SK-N-SH (cell line): ENCODE data around the gene DACT2. TPM values are rescaled to one million over a fixed set of nuclear protein-coding genes. Genes with fewer than 3 reads are reported as not detected.

ENCODE experiments used
- CTCF ChIA-PET: fragments of 300-600, 350-600 bp; formaldehyde crosslinking; extraction: SDS; loops from one replicate; lab custom pipeline; 2021; lab: Yijun Ruan, JAX
- POLR2A ChIA-PET: fragments of 350-600 bp; sonication (Branson Sonifier 250); formaldehyde crosslinking; extraction: SDS; loops from one replicate; lab custom pipeline; 2020; ENCODE audit warnings: antibody characterized with exemption, inconsistent platforms; lab: Yijun Ruan, JAX
- DNase-seq: peaks from one replicate; pipeline ENCODE4 v3.0.0; 2012
- H2AFZ ChIP-seq: fragments of 200-600 bp; sonication (generic); 2 replicates; pipeline ENCODE4 v1.8.1; 2016; ENCODE audit warnings: antibody characterized with exemption, mild to moderate bottlenecking, low read depth
- H3F3A ChIP-seq: fragments of 200-600 bp; sonication (generic); replicated peaks from 2 replicates; pipeline ENCODE3; 2016; ENCODE audit warnings: antibody characterized with exemption, mild to moderate bottlenecking; ENCODE audit not compliant: insufficient read depth
- H3K27ac ChIP-seq, 2 experiments: fragments of 200-500 bp in 1 of 2; fragments of 200-600 bp in 1 of 2; sonication (Bioruptor generic) in 1 of 2; sonication (generic), shearing (Covaris generic) in 1 of 2; 2 replicates each; pipeline versions ENCODE4 v1.5.1 to v1.6.1; 2014 to 2016; ENCODE audit warnings: low read depth in 2 of 2, inconsistent platforms in 1 of 2, low read length in 1 of 2, mild to moderate bottlenecking in 1 of 2, mixed read lengths in 1 of 2
- H3K27me3 ChIP-seq: fragments of 200-600 bp; sonication (generic), shearing (Covaris generic); 2 replicates; pipeline ENCODE4 v1.6.1; 2016; ENCODE audit warnings: mixed run types; ENCODE audit not compliant: insufficient read depth
- H3K36me3 ChIP-seq, 2 experiments: fragments of 200-500 bp in 1 of 2; fragments of 200-600 bp in 1 of 2; sonication (Bioruptor generic) in 1 of 2; sonication (generic) in 1 of 2; replicated peaks in 1 of 2; 2 replicates each; pipeline versions ENCODE3 to v1.5.1; 2014 to 2016; ENCODE audit warnings: low read length in 1 of 2, mild to moderate bottlenecking in 1 of 2; ENCODE audit not compliant: insufficient read depth in 2 of 2, control insufficient read depth in 1 of 2
- H3K4me1 ChIP-seq, 2 experiments: fragments of 200-500 bp in 1 of 2; fragments of 200-600 bp in 1 of 2; sonication (Bioruptor generic) in 1 of 2; sonication (generic), shearing (Covaris generic) in 1 of 2; 2 replicates each; pipeline versions ENCODE4 v1.5.1 to v1.6.1; 2014 to 2016; ENCODE audit warnings: low read depth in 1 of 2, low read length in 1 of 2, mixed run types in 1 of 2; ENCODE audit not compliant: insufficient read depth in 2 of 2, control insufficient read depth in 1 of 2
- H3K4me2 ChIP-seq: fragments of 200-600 bp; sonication (generic), shearing (Covaris generic); 2 replicates; pipeline ENCODE4 v1.6.1; 2017; ENCODE audit warnings: mixed run types
- H3K4me3 ChIP-seq, 2 experiments: fragments of 200-500 bp in 1 of 2; fragments of 200-600 bp in 1 of 2; sonication (Bioruptor generic) in 1 of 2; sonication (generic), shearing (Covaris generic) in 1 of 2; 2 replicates each; pipeline versions ENCODE4 v1.5.1 to v1.8.1; 2014 to 2016; ENCODE audit warnings: low read depth in 2 of 2, inconsistent platforms in 1 of 2, low read length in 1 of 2, mild to moderate bottlenecking in 1 of 2, mixed read lengths in 1 of 2, moderate library complexity in 1 of 2
- H3K79me2 ChIP-seq: fragments of 200-600 bp; sonication (generic); 2 replicates; pipeline ENCODE4 v1.8.1; 2017; ENCODE audit warnings: mild to moderate bottlenecking; ENCODE audit not compliant: insufficient read depth
- H3K9ac ChIP-seq: fragments of 200-600 bp; sonication (generic); 2 replicates; pipeline ENCODE4 v1.6.1; 2017; ENCODE audit warnings: mixed run types
- H3K9me2 ChIP-seq: fragments of 200-600 bp; sonication (generic); 2 replicates; pipeline ENCODE4 v1.6.1; 2017; ENCODE audit warnings: mixed run types
- H3K9me3 ChIP-seq: fragments of 200-600 bp; sonication (generic); 2 replicates; pipeline ENCODE4 v1.6.1; 2017; ENCODE audit warnings: mixed run types, mild to moderate bottlenecking, moderate library complexity
- H4K20me1 ChIP-seq: fragments of 200-600 bp; sonication (generic); 2 replicates; pipeline ENCODE4 v1.6.1; 2017; ENCODE audit warnings: mild to moderate bottlenecking, mixed run types; ENCODE audit not compliant: insufficient read depth
- CHD2 ChIP-seq: fragments of 150-350 bp; IDR thresholded peaks from 2 replicates; pipeline ENCODE4 v1.6.1; 2018; ENCODE audit warnings: low read length; ENCODE audit not compliant: partially characterized antibody
- ELF1 ChIP-seq: IDR thresholded peaks from 2 replicates; pipeline ENCODE4 v1.4.0; 2012
- EZH2phosphoT487 ChIP-seq: fragments of 200-600 bp; sonication (generic); IDR thresholded peaks from 2 replicates; pipeline ENCODE4 v1.6.1; 2017; ENCODE audit warnings: low read depth, mixed run types, mild to moderate bottlenecking, antibody characterized with exemption, moderate library complexity, borderline replicate concordance
- FOXJ3 ChIP-seq: sonication (generic); formaldehyde crosslinking; IDR thresholded peaks from 2 replicates; pipeline ENCODE4 v1.5.1; 2020; ENCODE audit warnings: mild to moderate bottlenecking, missing genetic modification reagents
- GABPA ChIP-seq: IDR thresholded peaks from 2 replicates; pipeline ENCODE4 v1.4.0; 2012; ENCODE audit warnings: low read depth, mild to moderate bottlenecking
- GATA2 ChIP-seq: sonication (generic); formaldehyde crosslinking; IDR thresholded peaks from 2 replicates; pipeline ENCODE4 v1.5.0; 2020; ENCODE audit warnings: mild to moderate bottlenecking, missing genetic modification reagents
- JUND ChIP-seq: IDR thresholded peaks from 2 replicates; pipeline ENCODE4 v1.4.0; 2012
- NFIC ChIP-seq: IDR thresholded peaks from 2 replicates; pipeline ENCODE4 v1.4.0; 2012; ENCODE audit warnings: borderline replicate concordance
- NRF1 ChIP-seq: IDR thresholded peaks from 2 replicates; pipeline ENCODE4 v1.6.1; 2012; ENCODE audit warnings: low read depth, mild to moderate bottlenecking, low read length
- RCOR1 ChIP-seq: fragments of 150-350 bp; IDR thresholded peaks from 2 replicates; pipeline ENCODE4 v1.6.1; 2017; ENCODE audit warnings: antibody characterized with exemption, low read length
- SIN3A ChIP-seq: IDR thresholded peaks from 2 replicates; pipeline ENCODE4 v1.6.1; 2012; ENCODE audit warnings: low read depth, mild to moderate bottlenecking, low read length, moderate library complexity, borderline replicate concordance
- SMC3 ChIP-seq: IDR thresholded peaks from 2 replicates; pipeline ENCODE4 v1.6.1; 2012; ENCODE audit warnings: low read depth, low read length, improper control_type of control experiment
- TCF12 ChIP-seq: IDR thresholded peaks from 2 replicates; pipeline ENCODE4 v1.4.0; 2012
- TEAD4 ChIP-seq: IDR thresholded peaks from 2 replicates; pipeline ENCODE4 v1.4.0; 2012; ENCODE audit warnings: mild to moderate bottlenecking, borderline replicate concordance; ENCODE audit not compliant: insufficient read depth
- YY1 ChIP-seq: IDR thresholded peaks from 2 replicates; pipeline ENCODE4 v1.4.0; 2012; ENCODE audit warnings: low read depth, mild to moderate bottlenecking
- WGBS: methylation state at CpG from one replicate; pipeline ENCODE4 v1.1.6; 2017; ENCODE audit warnings: low lambda C conversion rate; 5-methylcytosine and 5-hydroxymethylcytosine counted together
- polyA plus RNA-seq, 3 experiments: library from polyadenylated mRNA; depleted of rRNA; stranded (reverse); fragments of >200 nt; gene quantifications; 2 replicates each; pipeline ENCODE4 v1.2.3, GENCODE V29; 2012
- TF ChIP-seq, protein P1 (sequence below): fragments of 150-350 bp; IDR thresholded peaks from 2 replicates; pipeline ENCODE4 v1.6.1; 2016; ENCODE audit warnings: mild to moderate bottlenecking, low read depth, low read length
- TF ChIP-seq, protein P2 (sequence below): fragments of 200-600 bp; sonication (generic); IDR thresholded peaks from 2 replicates; pipeline ENCODE4 v1.6.1; 2017; ENCODE audit warnings: antibody characterized with exemption, mild to moderate bottlenecking, moderate library complexity
- TF ChIP-seq, protein P3 (sequence below): IDR thresholded peaks from 2 replicates; pipeline ENCODE4; 2012
- TF ChIP-seq, protein P4 (sequence below): fragments of 150-350 bp; IDR thresholded peaks from 2 replicates; pipeline ENCODE4 v1.6.1; 2017; ENCODE audit warnings: antibody characterized with exemption, low read length, low read depth, borderline replicate concordance
- TF ChIP-seq, protein P5 (sequence below): IDR thresholded peaks from 2 replicates; pipeline ENCODE4 v1.4.0; 2012; ENCODE audit warnings: low read depth, borderline replicate concordance

The DACT2 gene
- polyA plus RNA-seq, 1 of the 3 experiments (the other 2 are of a cell fraction): not detected

DNA sequence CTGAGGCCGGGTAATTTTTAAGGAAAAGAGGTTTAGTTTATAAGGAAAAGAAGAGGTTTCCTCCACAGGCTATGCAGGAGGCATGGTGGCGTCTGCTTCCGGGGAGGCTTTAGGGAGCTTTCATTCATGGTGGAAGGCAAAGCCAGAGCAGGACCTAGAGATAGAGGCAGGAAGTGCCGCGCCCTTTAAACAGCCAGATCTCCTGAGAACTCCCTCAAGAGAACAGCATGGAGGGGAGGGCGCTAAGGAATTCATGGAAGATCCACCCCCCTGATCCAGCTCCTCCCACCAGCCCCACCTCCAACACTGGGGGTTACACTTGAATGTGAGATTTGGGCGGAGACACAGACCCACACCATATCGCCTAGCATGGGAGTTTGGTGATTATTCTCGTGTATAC, 13.9 kb upstream of the DACT2 start:
- TF ChIP-seq, protein P1, sequence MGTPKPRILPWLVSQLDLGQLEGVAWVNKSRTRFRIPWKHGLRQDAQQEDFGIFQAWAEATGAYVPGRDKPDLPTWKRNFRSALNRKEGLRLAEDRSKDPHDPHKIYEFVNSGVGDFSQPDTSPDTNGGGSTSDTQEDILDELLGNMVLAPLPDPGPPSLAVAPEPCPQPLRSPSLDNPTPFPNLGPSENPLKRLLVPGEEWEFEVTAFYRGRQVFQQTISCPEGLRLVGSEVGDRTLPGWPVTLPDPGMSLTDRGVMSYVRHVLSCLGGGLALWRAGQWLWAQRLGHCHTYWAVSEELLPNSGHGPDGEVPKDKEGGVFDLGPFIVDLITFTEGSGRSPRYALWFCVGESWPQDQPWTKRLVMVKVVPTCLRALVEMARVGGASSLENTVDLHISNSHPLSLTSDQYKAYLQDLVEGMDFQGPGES: no peak
- TF ChIP-seq FOXJ3 (CRISPR knock-in tag): no peak
- TF ChIP-seq, protein P2, sequence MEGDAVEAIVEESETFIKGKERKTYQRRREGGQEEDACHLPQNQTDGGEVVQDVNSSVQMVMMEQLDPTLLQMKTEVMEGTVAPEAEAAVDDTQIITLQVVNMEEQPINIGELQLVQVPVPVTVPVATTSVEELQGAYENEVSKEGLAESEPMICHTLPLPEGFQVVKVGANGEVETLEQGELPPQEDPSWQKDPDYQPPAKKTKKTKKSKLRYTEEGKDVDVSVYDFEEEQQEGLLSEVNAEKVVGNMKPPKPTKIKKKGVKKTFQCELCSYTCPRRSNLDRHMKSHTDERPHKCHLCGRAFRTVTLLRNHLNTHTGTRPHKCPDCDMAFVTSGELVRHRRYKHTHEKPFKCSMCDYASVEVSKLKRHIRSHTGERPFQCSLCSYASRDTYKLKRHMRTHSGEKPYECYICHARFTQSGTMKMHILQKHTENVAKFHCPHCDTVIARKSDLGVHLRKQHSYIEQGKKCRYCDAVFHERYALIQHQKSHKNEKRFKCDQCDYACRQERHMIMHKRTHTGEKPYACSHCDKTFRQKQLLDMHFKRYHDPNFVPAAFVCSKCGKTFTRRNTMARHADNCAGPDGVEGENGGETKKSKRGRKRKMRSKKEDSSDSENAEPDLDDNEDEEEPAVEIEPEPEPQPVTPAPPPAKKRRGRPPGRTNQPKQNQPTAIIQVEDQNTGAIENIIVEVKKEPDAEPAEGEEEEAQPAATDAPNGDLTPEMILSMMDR: no peak
- no peak for TF ChIP-seq YY1
- no peak for TF ChIP-seq JUND
- TF ChIP-seq, protein P3, sequence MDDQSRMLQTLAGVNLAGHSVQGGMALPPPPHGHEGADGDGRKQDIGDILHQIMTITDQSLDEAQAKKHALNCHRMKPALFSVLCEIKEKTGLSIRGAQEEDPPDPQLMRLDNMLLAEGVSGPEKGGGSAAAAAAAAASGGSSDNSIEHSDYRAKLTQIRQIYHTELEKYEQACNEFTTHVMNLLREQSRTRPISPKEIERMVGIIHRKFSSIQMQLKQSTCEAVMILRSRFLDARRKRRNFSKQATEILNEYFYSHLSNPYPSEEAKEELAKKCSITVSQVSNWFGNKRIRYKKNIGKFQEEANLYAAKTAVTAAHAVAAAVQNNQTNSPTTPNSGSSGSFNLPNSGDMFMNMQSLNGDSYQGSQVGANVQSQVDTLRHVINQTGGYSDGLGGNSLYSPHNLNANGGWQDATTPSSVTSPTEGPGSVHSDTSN: no peak
- TF ChIP-seq GABPA: no peak
- no peak for TF ChIP-seq NFIC
- no peak for TF ChIP-seq RCOR1
- no peak for TF ChIP-seq TCF12
- TF ChIP-seq, protein P4, sequence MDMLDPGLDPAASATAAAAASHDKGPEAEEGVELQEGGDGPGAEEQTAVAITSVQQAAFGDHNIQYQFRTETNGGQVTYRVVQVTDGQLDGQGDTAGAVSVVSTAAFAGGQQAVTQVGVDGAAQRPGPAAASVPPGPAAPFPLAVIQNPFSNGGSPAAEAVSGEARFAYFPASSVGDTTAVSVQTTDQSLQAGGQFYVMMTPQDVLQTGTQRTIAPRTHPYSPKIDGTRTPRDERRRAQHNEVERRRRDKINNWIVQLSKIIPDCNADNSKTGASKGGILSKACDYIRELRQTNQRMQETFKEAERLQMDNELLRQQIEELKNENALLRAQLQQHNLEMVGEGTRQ: no peak
- no peak for TF ChIP-seq EZH2phosphoT487
- TF ChIP-seq SIN3A: no peak
- TF ChIP-seq CHD2: no peak
- no peak for TF ChIP-seq SMC3
- TF ChIP-seq GATA2 (CRISPR knock-in tag): no peak
- no peak for TF ChIP-seq ELF1
- no peak for TF ChIP-seq TEAD4
- TF ChIP-seq, protein P5, sequence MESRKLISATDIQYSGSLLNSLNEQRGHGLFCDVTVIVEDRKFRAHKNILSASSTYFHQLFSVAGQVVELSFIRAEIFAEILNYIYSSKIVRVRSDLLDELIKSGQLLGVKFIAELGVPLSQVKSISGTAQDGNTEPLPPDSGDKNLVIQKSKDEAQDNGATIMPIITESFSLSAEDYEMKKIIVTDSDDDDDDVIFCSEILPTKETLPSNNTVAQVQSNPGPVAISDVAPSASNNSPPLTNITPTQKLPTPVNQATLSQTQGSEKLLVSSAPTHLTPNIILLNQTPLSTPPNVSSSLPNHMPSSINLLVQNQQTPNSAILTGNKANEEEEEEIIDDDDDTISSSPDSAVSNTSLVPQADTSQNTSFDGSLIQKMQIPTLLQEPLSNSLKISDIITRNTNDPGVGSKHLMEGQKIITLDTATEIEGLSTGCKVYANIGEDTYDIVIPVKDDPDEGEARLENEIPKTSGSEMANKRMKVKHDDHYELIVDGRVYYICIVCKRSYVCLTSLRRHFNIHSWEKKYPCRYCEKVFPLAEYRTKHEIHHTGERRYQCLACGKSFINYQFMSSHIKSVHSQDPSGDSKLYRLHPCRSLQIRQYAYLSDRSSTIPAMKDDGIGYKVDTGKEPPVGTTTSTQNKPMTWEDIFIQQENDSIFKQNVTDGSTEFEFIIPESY: no peak
- TF ChIP-seq NRF1: no peak
- TF ChIP-seq, all 33 proteins: peak for 0
- Histone ChIP-seq H3K9me2 (no peaks in the 10 kb centered on the region), H3K4me2 (no peak overlapping the region), H3K36me3 (no peaks in the 10 kb centered on the region), H3K27me3 (no peaks in the 10 kb centered on the region), H3K27ac (no peak overlapping the region), H4K20me1 (no peaks in the 10 kb centered on the region), H3K9ac (no peak overlapping the region), H3K4me1 (no peaks in the 10 kb centered on the region), H3K79me2 (no peaks in the 10 kb centered on the region), H2AFZ (no peak overlapping the region), H3K9me3 (no peaks in the 10 kb centered on the region), H3K4me3 (no peak overlapping the region), H3F3A (no peaks in the 10 kb centered on the region)
- no peak for DNase-seq
- CTCF ChIA-PET: interaction anchor here (1.4 to 2.1 kb wide), 2 partner anchors 175 to 273 kb away, joined by 4 to 6 read pairs; no protein-coding TSS in a partner anchor
- POLR2A ChIA-PET: no interaction called here
- WGBS: 45% methylated on average over 9 of the region's 9 CpGs
